ENCODE measurements around the gene BCAP29. TPM values are rescaled to one million over a fixed set of nuclear protein-coding genes. Genes with fewer than 3 reads are reported as not detected.

The BCAP29 gene
- total RNA-seq, 1 donor from 2014 or later = 24.9 TPM

DNA sequence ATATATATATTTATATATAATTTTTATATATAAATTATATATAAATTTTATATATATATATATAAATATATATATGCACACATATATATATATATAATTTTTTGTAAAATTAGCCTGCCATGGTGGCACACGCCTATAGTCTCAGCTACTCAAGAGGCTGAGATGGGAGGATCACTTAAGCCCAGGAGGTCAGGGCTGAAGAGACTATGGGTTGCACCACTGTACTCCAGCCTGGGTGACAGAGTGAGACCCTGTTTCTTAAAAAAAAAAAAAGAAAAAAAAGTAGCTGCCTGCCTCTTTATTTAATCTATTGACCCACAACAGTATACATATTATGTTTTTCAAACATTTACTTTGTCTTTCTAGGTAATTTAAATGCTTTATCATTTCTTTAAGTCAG lies 19.2 kb downstream of the BCAP29 start:
- DNase-seq (no peak), ATAC-seq (ENCODE audit: low read depth) (no peak)
- H3K27me3 Mint-ChIP-seq = no peaks in the 10 kb centered on the region
- TF ChIP-seq, protein P1, sequence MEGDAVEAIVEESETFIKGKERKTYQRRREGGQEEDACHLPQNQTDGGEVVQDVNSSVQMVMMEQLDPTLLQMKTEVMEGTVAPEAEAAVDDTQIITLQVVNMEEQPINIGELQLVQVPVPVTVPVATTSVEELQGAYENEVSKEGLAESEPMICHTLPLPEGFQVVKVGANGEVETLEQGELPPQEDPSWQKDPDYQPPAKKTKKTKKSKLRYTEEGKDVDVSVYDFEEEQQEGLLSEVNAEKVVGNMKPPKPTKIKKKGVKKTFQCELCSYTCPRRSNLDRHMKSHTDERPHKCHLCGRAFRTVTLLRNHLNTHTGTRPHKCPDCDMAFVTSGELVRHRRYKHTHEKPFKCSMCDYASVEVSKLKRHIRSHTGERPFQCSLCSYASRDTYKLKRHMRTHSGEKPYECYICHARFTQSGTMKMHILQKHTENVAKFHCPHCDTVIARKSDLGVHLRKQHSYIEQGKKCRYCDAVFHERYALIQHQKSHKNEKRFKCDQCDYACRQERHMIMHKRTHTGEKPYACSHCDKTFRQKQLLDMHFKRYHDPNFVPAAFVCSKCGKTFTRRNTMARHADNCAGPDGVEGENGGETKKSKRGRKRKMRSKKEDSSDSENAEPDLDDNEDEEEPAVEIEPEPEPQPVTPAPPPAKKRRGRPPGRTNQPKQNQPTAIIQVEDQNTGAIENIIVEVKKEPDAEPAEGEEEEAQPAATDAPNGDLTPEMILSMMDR (IDR thresholded peaks at IDR 0.05) = no peak
- no peaks in the 10 kb centered on the region for H3K9me3 Mint-ChIP-seq
- ChIA-PET POLR2A (no interaction called here), CTCF (no interaction called here)
- peaks cover 63% of the 10 kb centered on the region for H3K36me3 Mint-ChIP-seq (ENCODE audit: low read depth)
- H3K4me1 Mint-ChIP-seq = no peaks in the 10 kb centered on the region
- H3K27ac Mint-ChIP-seq = no peak overlapping the region
- H3K4me3 Mint-ChIP-seq = no peak overlapping the region
- intact Hi-C loops (cut with micrococcal nuclease) = no loop called here

DNA sequence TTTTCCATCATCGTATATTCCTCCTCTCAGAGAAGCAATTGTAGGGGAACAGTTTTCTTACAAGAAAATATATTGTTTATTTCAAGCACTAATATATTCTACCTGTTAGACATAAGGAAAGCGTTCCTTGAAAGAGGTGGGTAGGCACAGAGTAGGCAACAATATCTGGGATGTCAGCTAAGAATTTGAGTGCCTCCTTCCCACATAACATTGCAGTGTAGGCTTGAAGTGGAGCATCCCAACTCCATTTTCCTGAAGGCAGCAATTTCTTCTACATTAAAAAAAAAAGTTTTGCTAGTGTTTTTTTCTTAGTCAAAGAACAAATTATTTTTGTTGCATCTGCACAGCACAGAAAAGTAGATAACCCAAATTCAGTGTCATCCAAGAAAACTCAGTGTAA lies 20.8 kb downstream of the BCAP29 start:
- no peak overlapping the region for H3K27ac Mint-ChIP-seq
- H3K9me3 Mint-ChIP-seq = no peaks in the 10 kb centered on the region
- DNase-seq (no peak), ATAC-seq (ENCODE audit: low read depth) (no peak)
- intact Hi-C loops (cut with micrococcal nuclease) = no loop called here
- H3K4me1 Mint-ChIP-seq = no peaks in the 10 kb centered on the region
- H3K36me3 Mint-ChIP-seq (ENCODE audit: low read depth) = peaks cover 51% of the 10 kb centered on the region
- H3K4me3 Mint-ChIP-seq = no peak overlapping the region
- POLR2A ChIA-PET = interaction anchor here (0.6 kb wide), 1 partner anchor 42 kb away, joined by 3 read pairs; no protein-coding TSS in a partner anchor
- TF ChIP-seq, protein P1 (IDR thresholded peaks at IDR 0.05) = no peak
- no peaks in the 10 kb centered on the region for H3K27me3 Mint-ChIP-seq
- CTCF ChIA-PET = no interaction called here

DNA sequence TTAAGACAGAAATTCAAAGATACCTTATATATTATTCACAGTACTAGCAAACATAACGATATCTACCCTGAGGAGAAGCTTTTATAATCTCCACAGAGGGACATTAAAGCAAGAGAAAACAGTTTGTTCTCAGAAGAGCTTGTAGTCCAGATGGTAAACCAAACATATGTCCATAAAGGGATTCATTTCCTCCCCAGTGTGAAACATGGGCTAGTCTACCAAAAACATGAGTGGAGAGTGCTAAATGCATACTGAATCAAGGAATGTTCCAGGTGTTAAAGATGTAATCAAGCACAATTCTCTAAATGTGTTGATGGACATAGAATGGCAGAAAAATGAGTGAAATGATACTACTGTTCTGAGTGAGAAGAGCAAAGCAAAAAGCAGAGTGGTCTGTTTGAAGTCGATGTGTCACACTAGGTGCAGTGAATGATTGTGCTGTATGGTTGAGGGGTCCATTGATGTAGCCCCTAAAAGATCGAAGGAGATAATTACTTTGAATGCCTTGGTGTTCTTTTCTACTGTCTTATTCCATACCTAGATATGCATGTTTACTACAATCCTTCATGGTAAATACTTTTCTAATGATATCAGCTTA lies 25.3 kb downstream of the BCAP29 start:
- ChIA-PET POLR2A (no interaction called here), CTCF (interaction anchor here (1.2 kb wide), 1 partner anchor 56 kb away, joined by 5 read pairs; the partner anchor contains the start of gene SLC26A4)
- no peak for DNase-seq
- Mint-ChIP-seq H3K27me3 (no peaks in the 10 kb centered on the region), H3K36me3 (ENCODE audit: low read depth) (peaks cover 41% of the 10 kb centered on the region), H3K4me3 (no peak overlapping the region), H3K27ac (no peak overlapping the region), H3K9me3 (no peaks in the 10 kb centered on the region), H3K4me1 (no peaks in the 10 kb centered on the region)
- no peak for ATAC-seq (ENCODE audit: low read depth)
- TF ChIP-seq, protein P1 (IDR thresholded peaks at IDR 0.05) = no peak
- intact Hi-C loops (cut with micrococcal nuclease) = no loop called here

DNA sequence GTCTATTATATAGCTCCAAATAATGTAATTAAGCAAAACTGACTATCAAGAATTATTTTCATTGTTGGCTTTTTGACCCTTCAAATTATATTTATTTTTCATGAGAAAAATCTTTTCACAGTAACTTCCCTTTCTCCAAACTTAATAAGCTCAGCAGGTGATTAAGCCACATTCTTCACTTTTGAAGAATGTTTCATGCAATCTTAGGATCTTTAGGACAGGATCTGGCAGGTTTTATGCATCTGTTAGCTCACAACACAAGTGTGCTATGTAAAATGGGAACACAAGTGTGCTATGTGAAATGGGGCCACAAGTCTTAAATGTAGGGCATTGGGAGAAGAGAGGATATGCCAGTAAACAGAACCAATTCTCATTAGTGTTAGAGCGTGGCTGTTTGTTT lies 26.3 kb downstream of the BCAP29 start:
- intact Hi-C loops (cut with micrococcal nuclease) = no loop called here
- H3K27ac Mint-ChIP-seq = no peak overlapping the region
- no peaks in the 10 kb centered on the region for H3K9me3 Mint-ChIP-seq
- H3K27me3 Mint-ChIP-seq = no peaks in the 10 kb centered on the region
- no peaks in the 10 kb centered on the region for H3K4me1 Mint-ChIP-seq
- no peak for ATAC-seq (ENCODE audit: low read depth)
- H3K36me3 Mint-ChIP-seq (ENCODE audit: low read depth) = peaks cover 31% of the 10 kb centered on the region
- CTCF ChIA-PET = no interaction called here
- POLR2A ChIA-PET = no interaction called here
- no peak for DNase-seq
- TF ChIP-seq, protein P1 (IDR thresholded peaks at IDR 0.05) = no peak
- no peak overlapping the region for H3K4me3 Mint-ChIP-seq

DNA sequence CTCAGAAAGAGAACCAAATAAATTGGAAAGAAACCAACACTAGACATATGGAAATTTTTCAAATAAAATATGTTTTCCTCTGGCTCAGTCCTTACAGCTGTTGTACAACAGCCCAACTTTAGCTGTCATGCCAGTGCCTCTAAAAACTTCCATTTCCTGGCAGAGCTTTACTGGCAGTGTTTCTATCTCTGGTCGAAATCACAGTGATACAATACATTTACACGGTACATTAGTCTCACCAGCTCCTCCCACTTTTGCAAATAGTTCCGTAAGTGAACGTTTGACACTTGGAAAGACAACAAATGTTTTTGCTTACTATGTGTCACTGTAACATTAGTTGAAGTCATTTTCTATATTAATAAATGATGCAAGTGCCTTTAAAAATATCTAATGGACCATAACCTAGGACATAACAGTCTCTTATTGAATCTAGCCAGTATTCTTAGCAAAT lies 29.8 kb downstream of the BCAP29 start:
- CTCF ChIA-PET = no interaction called here
- POLR2A ChIA-PET = no interaction called here
- no peaks in the 10 kb centered on the region for H3K9me3 Mint-ChIP-seq

More for the DNA sequence above, 29.8 kb downstream of the BCAP29 start:
- Mint-ChIP-seq H3K4me3 (no peak overlapping the region), H3K27ac (no peak overlapping the region), H3K36me3 (ENCODE audit: low read depth) (peaks cover 35% of the 10 kb centered on the region), H3K4me1 (no peaks in the 10 kb centered on the region), H3K27me3 (no peaks in the 10 kb centered on the region)
- ATAC-seq (ENCODE audit: low read depth) = no peak
- no peak for DNase-seq
- TF ChIP-seq, protein P1 (IDR thresholded peaks at IDR 0.05) = no peak
- intact Hi-C loops (cut with micrococcal nuclease) = no loop called here

All from activated B cell treated with CpG ODN at 0.5 μM for 24 hours (primary cell).